H9 (cell line): ENCODE results near the gene PLA2G15. TPM values are rescaled to one million over a fixed set of nuclear protein-coding genes. Genes with fewer than 3 reads are reported as not detected.

Experiments
- DNase-seq: peaks from one replicate; pipeline ENCODE4 v3.0.0-alpha.2; 2017
- H2AFZ ChIP-seq: one replicate; pipeline ENCODE4 v1.6.1; 2013; ENCODE audit warnings: mild to moderate bottlenecking, low read length, control low read depth, moderate library complexity
- H2AK5ac ChIP-seq: 2 replicates; pipeline ENCODE4 v1.6.1; 2013; ENCODE audit warnings: low read length, control low read depth, mixed read lengths; ENCODE audit not compliant: insufficient read length
- H2BK120ac ChIP-seq: one replicate; pipeline ENCODE4 v1.6.1; 2013; ENCODE audit warnings: low read depth, mild to moderate bottlenecking, low read length, control low read depth, inconsistent platforms; ENCODE audit not compliant: poor library complexity, severe bottlenecking
- H2BK12ac ChIP-seq: 2 replicates; pipeline ENCODE4 v1.6.1; 2013; ENCODE audit warnings: low read length, control low read depth, mixed read lengths, low read depth; ENCODE audit not compliant: insufficient read length
- H2BK15ac ChIP-seq: 2 replicates; pipeline ENCODE4 v1.6.1; 2013; ENCODE audit warnings: low read depth, low read length, control low read depth
- H2BK20ac ChIP-seq: one replicate; pipeline ENCODE4 v1.6.1; 2013; ENCODE audit warnings: low read depth, mild to moderate bottlenecking, low read length, control low read depth, inconsistent platforms; ENCODE audit not compliant: poor library complexity, severe bottlenecking
- H2BK5ac ChIP-seq: 2 replicates; pipeline ENCODE4 v1.6.1; 2013; ENCODE audit warnings: low read length, control low read depth, mixed read lengths; ENCODE audit not compliant: insufficient read length
- H3K14ac ChIP-seq: 2 replicates; pipeline ENCODE4 v1.6.1; 2013; ENCODE audit warnings: low read length, control low read depth; ENCODE audit not compliant: insufficient read depth
- H3K18ac ChIP-seq: 2 replicates; pipeline ENCODE4 v1.6.1; 2013; ENCODE audit warnings: low read depth, mild to moderate bottlenecking, mixed read lengths, low read length, control low read depth; ENCODE audit not compliant: insufficient read length
- H3K23ac ChIP-seq: 2 replicates; pipeline ENCODE4 v1.6.1; 2013; ENCODE audit warnings: low read length, control low read depth, mixed read lengths, low read depth; ENCODE audit not compliant: insufficient read length
- H3K23me2 ChIP-seq: 2 replicates; pipeline ENCODE4 v1.6.1; 2013; ENCODE audit warnings: low read depth, mild to moderate bottlenecking, mixed read lengths, low read length, control low read depth; ENCODE audit not compliant: insufficient read length, poor library complexity, severe bottlenecking
- H3K27ac ChIP-seq: 2 replicates; pipeline ENCODE4 v1.5.1; 2013; ENCODE audit warnings: low read length, control low read depth, mixed read lengths, low read depth; ENCODE audit not compliant: insufficient read length
- H3K27me3 ChIP-seq: 2 replicates; pipeline ENCODE4 v1.6.1; 2013; ENCODE audit warnings: low read length, control low read depth, inconsistent platforms; ENCODE audit not compliant: insufficient read depth
- H3K4ac ChIP-seq: 2 replicates; pipeline ENCODE4 v1.6.1; 2013; ENCODE audit warnings: low read depth, mild to moderate bottlenecking, control low read depth, inconsistent platforms, low read length, moderate library complexity
- H3K4me1 ChIP-seq: 2 replicates; pipeline ENCODE4 v1.6.1; 2013; ENCODE audit warnings: low read length, control low read depth, inconsistent platforms; ENCODE audit not compliant: insufficient read depth
- H3K4me2 ChIP-seq: 2 replicates; pipeline ENCODE4 v1.6.1; 2013; ENCODE audit warnings: low read length, control low read depth, mixed read lengths; ENCODE audit not compliant: insufficient read length, insufficient read depth
- H3K56ac ChIP-seq: 2 replicates; pipeline ENCODE4 v1.6.1; 2013; ENCODE audit warnings: low read depth, mild to moderate bottlenecking, mixed read lengths, low read length, control low read depth; ENCODE audit not compliant: insufficient read length
- H3K79me1 ChIP-seq: 2 replicates; pipeline ENCODE4 v1.6.1; 2013; ENCODE audit warnings: low read depth, mild to moderate bottlenecking, moderate library complexity, low read length, control low read depth, inconsistent platforms; ENCODE audit not compliant: insufficient read depth, poor library complexity, severe bottlenecking
- H3K79me2 ChIP-seq: 2 replicates; pipeline ENCODE4 v1.6.1; 2013; ENCODE audit warnings: low read length, control low read depth, inconsistent platforms; ENCODE audit not compliant: insufficient read depth
- H3K9ac ChIP-seq: 2 replicates; pipeline ENCODE4 v1.6.1; 2013; ENCODE audit warnings: low read length, control low read depth, mixed read lengths; ENCODE audit not compliant: insufficient read length; ENCODE audit errors: extremely low read depth
- H3K9me3 ChIP-seq: one replicate; pipeline ENCODE4 v1.6.1; 2013; ENCODE audit warnings: low read depth, low read length, inconsistent platforms; ENCODE audit not compliant: control insufficient read depth
- H3T11ph ChIP-seq: one replicate; pipeline ENCODE4 v1.6.1; 2013; ENCODE audit warnings: mild to moderate bottlenecking, low read length, control low read depth, inconsistent platforms
- H4K20me1 ChIP-seq: one replicate; pipeline ENCODE4 v1.6.1; 2013; ENCODE audit not compliant: control insufficient read depth, insufficient read length, insufficient read depth
- H4K5ac ChIP-seq: 2 replicates; pipeline ENCODE4 v1.6.1; 2013; ENCODE audit warnings: low read depth, mild to moderate bottlenecking, mixed read lengths, low read length, control low read depth; ENCODE audit not compliant: insufficient read length
- H4K8ac ChIP-seq: replicated peaks from 2 replicates; pipeline ENCODE4 v1.6.1; 2013; ENCODE audit warnings: low read length, control low read depth, mixed read lengths, low read depth; ENCODE audit not compliant: insufficient read length
- H4K91ac ChIP-seq: 2 replicates; pipeline ENCODE4 v1.6.1; 2013; ENCODE audit warnings: low read depth, mild to moderate bottlenecking, moderate library complexity, mixed read lengths, low read length, control low read depth; ENCODE audit not compliant: insufficient read length
- H3K27ac Mint-ChIP-seq, 3 experiments: 2 replicates in 2 of 3; 3 replicates in 1 of 3; pipeline ENCODE4 v1.8.0; 2020 to 2021; ENCODE audit warnings: mixed read lengths in 3 of 3, mild to moderate bottlenecking in 1 of 3, moderate library complexity in 1 of 3
- H3K27me3 Mint-ChIP-seq: 2 replicates; pipeline ENCODE4 v1.8.0; 2021; ENCODE audit warnings: low read depth, mild to moderate bottlenecking, moderate library complexity, mixed read lengths
- H3K36me3 Mint-ChIP-seq, 3 experiments: 2 replicates in 2 of 3; 3 replicates in 1 of 3; pipeline ENCODE4 v1.8.0; 2020 to 2021; ENCODE audit warnings: low read depth in 3 of 3, mixed read lengths in 3 of 3; ENCODE audit not compliant: insufficient read depth in 1 of 3
- H3K4me1 Mint-ChIP-seq, 2 experiments: 2 replicates each; pipeline ENCODE4 v1.8.0; 2020; ENCODE audit warnings: mixed read lengths in 2 of 2
- H3K4me3 Mint-ChIP-seq, 2 experiments: 2 replicates in 1 of 2; 3 replicates in 1 of 2; pipeline ENCODE4 v1.8.0; 2020 to 2021; ENCODE audit warnings: mild to moderate bottlenecking in 2 of 2, mixed read lengths in 2 of 2, moderate library complexity in 1 of 2
- H3K9me3 Mint-ChIP-seq, 2 experiments: 2 replicates in 1 of 2; 3 replicates in 1 of 2; pipeline ENCODE4 v1.8.0; 2020; ENCODE audit warnings: mild to moderate bottlenecking in 2 of 2, mixed read lengths in 2 of 2, moderate library complexity in 1 of 2
- CTCF ChIP-seq: fragments of 200-600 bp; sonication (generic); conservative IDR thresholded peaks from 3 replicates; pipeline ENCODE4 v1.8.0; 2021; ENCODE audit warnings: antibody characterized with exemption, mild to moderate bottlenecking
- WGBS: extraction: QIAGEN DNeasy Blood & Tissue Kit; methylation state at CpG from one replicate; pipeline ENCODE4 v1.1.7; 2013; ENCODE audit warnings: missing lambda C conversion rate, low lambda C conversion rate, mixed read lengths; ENCODE audit not compliant: insufficient read length; ENCODE audit errors: extremely low coverage; 5-methylcytosine and 5-hydroxymethylcytosine counted together
- total RNA-seq: library from RNA; stranded (reverse); gene quantifications from 2 replicates; pipeline ENCODE4 v1.2.1, GENCODE V29; 2021

Gene PLA2G15
- total RNA-seq, 1 experiment from 2014 or later, result 11.0 TPM

- Histone ChIP-seq H3K9ac (peak overlapping the region; percentile 72), H3K27ac (no peak overlapping the region)
- peak overlapping the region; percentile 80 to 89 for H3K4me3 Mint-ChIP-seq
Observed at GRCh38 chr16:68235108-68235886, 9.9 kb upstream of the PLA2G15 start.

More at GRCh38 chr16:68235108-68235886, 9.9 kb upstream of the PLA2G15 start:
- no peaks in the 10 kb centered on the region; the same call in 1 of the 2 replicates for H3K79me2 ChIP-seq
- DNase-seq, result peak; percentile 64
- no peak overlapping the region for H2BK12ac ChIP-seq
- H3K4ac ChIP-seq, result no peak overlapping the region
- no peaks in the 10 kb centered on the region for H3K79me1 ChIP-seq
- no peak overlapping the region for H3K56ac ChIP-seq
- no peak overlapping the region for H3T11ph ChIP-seq
- no peaks in the 10 kb centered on the region; the same call in 1 of the 2 replicates for H3K4me1 ChIP-seq
- peaks cover 19% of the 10 kb centered on the region for H3K23me2 ChIP-seq
- H3K9me3 ChIP-seq, result no peaks in the 10 kb centered on the region
- H4K20me1 ChIP-seq, result no peaks in the 10 kb centered on the region
- H4K8ac ChIP-seq, result no peak overlapping the region
- no peak overlapping the region for H2AFZ ChIP-seq
- Mint-ChIP-seq H3K9me3 (no peaks in the 10 kb centered on the region; a peak in 1 of 5 replicates), H3K27ac (peak overlapping the region; percentile 61 to 96 (median 89); a peak in 4 of 7 replicates), H3K4me1 (peaks cover 29 to 33% of the 10 kb centered on the region in 2 experiments), H3K36me3 (peaks cover 8 to 31% (median 31%) of the 10 kb centered on the region in 3 experiments), H3K27me3 (peaks cover 6% of the 10 kb centered on the region)
- TF ChIP-seq CTCF, result peak; percentile 51
- no peak overlapping the region for H2BK5ac ChIP-seq
- peak overlapping the region; percentile 61 for H3K18ac ChIP-seq
- no peak overlapping the region for H4K91ac ChIP-seq
- no peak overlapping the region for H2BK120ac ChIP-seq
- H3K23ac ChIP-seq, result no peak overlapping the region
- peak overlapping the region; percentile 69 for H3K4me2 ChIP-seq
- no peak overlapping the region for H4K5ac ChIP-seq
- H2AK5ac ChIP-seq, result no peak overlapping the region
- no peak overlapping the region for H2BK15ac ChIP-seq
- peak overlapping the region; percentile 84 for H3K14ac ChIP-seq
- no peak overlapping the region for H2BK20ac ChIP-seq
- H3K27me3 ChIP-seq, result no peaks in the 10 kb centered on the region
- no CpG with 5 or more reads among the region's 73 CpGs for WGBS
